GM12878 (cell line): ENCODE results near the gene CUZD1. TPM values are rescaled to one million over a fixed set of nuclear protein-coding genes. Genes with fewer than 3 reads are reported as not detected.

Experiments
- ATAC-seq: fragments of 200-7000 bp; cut with Tn5 transposase; 3 replicates; pipeline ENCODE4 v1.9.1; 2020; ENCODE audit warnings: mild to moderate bottlenecking, moderate library complexity
- BruUV-seq: library from RNA; stranded (reverse); fragments of 400-500 nt; replicated peaks from 2 replicates; lab custom pipeline; 2021; lab: Mats Ljungman, UMichigan
- CTCF ChIA-PET: fragments of 300-600 bp; sonication (Branson Sonifier 250); formaldehyde crosslinking; extraction: SDS; loops from one replicate; lab custom pipeline; 2021; ENCODE audit warnings: inconsistent platforms; lab: Yijun Ruan, JAX
- POLR2A ChIA-PET: fragments of 350-600 bp; formaldehyde crosslinking; extraction: SDS; loops from one replicate; lab custom pipeline; 2021; ENCODE audit warnings: inconsistent platforms; lab: Charles Lee
- RAD21 ChIA-PET: fragments of 300-600 bp; sonication (Branson Sonifier 250); formaldehyde crosslinking; loops from one replicate; lab custom pipeline; 2023; ENCODE audit warnings: antibody characterized with exemption; ENCODE audit not compliant: unreplicated experiment; lab: Charles Lee
- SMC1A ChIA-PET: fragments of 300-600 bp; sonication (Branson Sonifier 250); formaldehyde crosslinking; loops from one replicate; lab custom pipeline; 2023; ENCODE audit not compliant: unreplicated experiment, uncharacterized antibody; lab: Charles Lee
- DNase-seq: peaks from one replicate; pipeline ENCODE4 v3.0.0-alpha.2; 2011; ENCODE audit warnings: low read depth, low spot score
- FAIRE-seq: peaks from 3 replicates; lab custom pipeline; 2011; peaks lifted over from hg19 to GRCh38; lab: Jason Lieb, UNC
- H2AFZ ChIP-seq: 2 replicates; pipeline ENCODE4 v1.6.0; 2011; ENCODE audit warnings: low read depth, low read length, control low read depth; ENCODE audit not compliant: control insufficient read depth
- H3K27ac ChIP-seq: 2 replicates; pipeline ENCODE4 v1.5.1; 2011; ENCODE audit warnings: control low read depth; ENCODE audit not compliant: control insufficient read depth, insufficient read depth
- H3K27me3 ChIP-seq, 2 experiments: replicated peaks in 1 of 2; 2 replicates each; pipeline versions ENCODE4 v1.6.0 to v1.6.1; 2011; ENCODE audit warnings: low read length in 1 of 2; ENCODE audit not compliant: control insufficient read depth in 2 of 2, insufficient read depth in 2 of 2
- H3K36me3 ChIP-seq, 2 experiments: 2 replicates each; pipeline ENCODE4 v1.5.1; 2011; ENCODE audit warnings: low read length in 1 of 2; ENCODE audit not compliant: control insufficient read depth in 2 of 2, insufficient read depth in 2 of 2
- H3K4me1 ChIP-seq: 2 replicates; pipeline ENCODE4 v1.6.1; 2011; ENCODE audit warnings: mild to moderate bottlenecking, low read length, moderate library complexity, mixed read lengths; ENCODE audit not compliant: control insufficient read depth, insufficient read depth
- H3K4me2 ChIP-seq: 2 replicates; pipeline ENCODE4 v1.6.0; 2011; ENCODE audit warnings: control low read depth; ENCODE audit not compliant: control insufficient read depth, insufficient read depth
- H3K4me3 ChIP-seq: fragments of 200-600 bp; sonication (generic); 2 replicates; pipeline ENCODE4 v1.5.1; 2016
- H3K79me2 ChIP-seq: 2 replicates; pipeline ENCODE4 v1.6.0; 2011; ENCODE audit warnings: low read length; ENCODE audit not compliant: control insufficient read depth, insufficient read depth
- H3K9ac ChIP-seq: 2 replicates; pipeline ENCODE4 v1.8.0; 2011; ENCODE audit warnings: low read length, control low read depth, mixed read lengths; ENCODE audit not compliant: control insufficient read depth, insufficient read depth
- H3K9me3 ChIP-seq: replicated peaks from 3 replicates; pipeline ENCODE4 v1.5.1; 2011; ENCODE audit warnings: mild to moderate bottlenecking, low read length; ENCODE audit not compliant: control insufficient read depth, insufficient read depth
- H4K20me1 ChIP-seq: 2 replicates; pipeline ENCODE4 v1.6.0; 2011; ENCODE audit not compliant: control insufficient read depth, insufficient read depth
- BRCA1 ChIP-seq: IDR thresholded peaks from 2 replicates; pipeline ENCODE4 v1.6.1; 2011; ENCODE audit warnings: low read depth, low read length, improper control_type of control experiment
- CBX5 ChIP-seq: sonication (generic); IDR thresholded peaks from 2 replicates; pipeline ENCODE4 v1.6.1; 2016; ENCODE audit warnings: low read depth, moderate library complexity, mild to moderate bottlenecking, inconsistent platforms
- CHD1 ChIP-seq: IDR thresholded peaks from 2 replicates; pipeline ENCODE4 v1.6.1; 2012; ENCODE audit warnings: low read depth, low read length, improper control_type of control experiment
- CREB1 ChIP-seq: IDR thresholded peaks from 2 replicates; pipeline ENCODE4 v1.6.1; 2012; ENCODE audit warnings: low read depth, mild to moderate bottlenecking, inconsistent platforms
- EGR1 ChIP-seq, 2 experiments: IDR thresholded peaks; 1 replicate in 1 of 2; 2 replicates in 1 of 2; pipeline ENCODE4 v1.6.1; 2011 to 2012; ENCODE audit warnings: low read depth in 2 of 2, low read length in 2 of 2, borderline replicate concordance in 1 of 2, mild to moderate bottlenecking in 1 of 2, moderate library complexity in 1 of 2
- ELK1 ChIP-seq: IDR thresholded peaks from 2 replicates; pipeline ENCODE4 v1.6.1; 2012; ENCODE audit warnings: low read depth, low read length, improper control_type of control experiment
- GABPA ChIP-seq: IDR thresholded peaks from 2 replicates; pipeline ENCODE4 v1.6.1; 2014; ENCODE audit warnings: antibody characterized with exemption, low read depth, mild to moderate bottlenecking, inconsistent platforms
- HCFC1 ChIP-seq: fragments of 150-350 bp; IDR thresholded peaks from 2 replicates; pipeline ENCODE4 v1.6.1; 2014; ENCODE audit warnings: low read length
- HDAC6 ChIP-seq: fragments of 200-600 bp; sonication (generic); IDR thresholded peaks from one replicate; pipeline ENCODE4 v1.8.0; 2017; ENCODE audit warnings: antibody characterized with exemption; ENCODE audit not compliant: unreplicated experiment
- IRF3 ChIP-seq: fragments of 450-650 bp; IDR thresholded peaks from 2 replicates; pipeline ENCODE4 v1.6.1; 2014; ENCODE audit warnings: mild to moderate bottlenecking
- IRF4 ChIP-seq: IDR thresholded peaks from 2 replicates; pipeline ENCODE4 v1.6.1; 2011; ENCODE audit warnings: low read depth, low read length
- JUND ChIP-seq: IDR thresholded peaks from 2 replicates; pipeline ENCODE4 v1.6.1; 2012; ENCODE audit warnings: low read depth, mild to moderate bottlenecking, low read length, improper control_type of control experiment, moderate library complexity
- NBN ChIP-seq: fragments of 450-650 bp; IDR thresholded peaks from 2 replicates; pipeline ENCODE4 v1.6.1; 2016
- NFXL1 ChIP-seq: fragments of 450-650 bp; IDR thresholded peaks from 2 replicates; pipeline ENCODE4 v1.6.1; 2017; ENCODE audit warnings: antibody characterized with exemption, mild to moderate bottlenecking, borderline replicate concordance
- RB1 ChIP-seq: fragments of 450-650 bp; formaldehyde crosslinking; IDR thresholded peaks from 2 replicates; pipeline ENCODE4 v1.6.1; 2017; ENCODE audit warnings: mild to moderate bottlenecking, borderline replicate concordance
- SIX5 ChIP-seq: IDR thresholded peaks from 2 replicates; pipeline ENCODE4 v1.6.1; 2011; ENCODE audit warnings: mild to moderate bottlenecking, low read depth, low read length, moderate library complexity; ENCODE audit not compliant: severe bottlenecking
- SKIL ChIP-seq: fragments of 450-650 bp; IDR thresholded peaks from 2 replicates; pipeline ENCODE4 v1.6.1; 2017; ENCODE audit warnings: mild to moderate bottlenecking, low read depth, inconsistent platforms; ENCODE audit not compliant: poor library complexity, severe bottlenecking
- ZNF217 ChIP-seq: fragments of 450-650 bp; IDR thresholded peaks from 2 replicates; pipeline ENCODE4 v1.6.1; 2017; ENCODE audit warnings: antibody characterized with exemption, mild to moderate bottlenecking
- WGBS: methylation state at CpG from one replicate; pipeline ENCODE4 v1.1.6; 2016; ENCODE audit warnings: low lambda C conversion rate; ENCODE audit not compliant: insufficient replicate concordance, insufficient coverage; ENCODE audit errors: missing lambda C conversion rate; 5-methylcytosine and 5-hydroxymethylcytosine counted together
- in situ Hi-C: fragments of 300-500 bp; cut with MboI; formaldehyde crosslinking; loops from 9 replicates; pipeline ENCODE4 v1.14.3; 2018; ENCODE audit warnings: mixed read lengths
- intact Hi-C: fragments of 100-400 bp; cut with micrococcal nuclease; formaldehyde crosslinking; loops from one replicate; pipeline ENCODE4 v1.14.2; 2022; ENCODE audit not compliant: unreplicated experiment
- polyA plus RNA-seq, 11 experiments: library from polyadenylated mRNA; depleted of rRNA in 4 of 11; unstranded in 6 of 11; stranded (reverse) in 5 of 11; fragments of >200 nt; fragmentation: Nextera tagmentation in 4 of 11; fragmentation: Illumina TruSeq in 1 of 11; extraction: Ambion mirVana in 4 of 11; extraction: Trizol in 1 of 11; gene quantifications; 1 replicate in 1 of 11; 2 replicates in 10 of 11; pipeline versions ENCODE4 v1.2.1 to v1.2.3, GENCODE V29; 2011 to 2016; ENCODE audit warnings: inconsistent platforms in 2 of 11, missing spikeins in 2 of 11, low read depth in 1 of 11
- total RNA-seq, 4 experiments: library from RNA; depleted of rRNA in 3 of 4; stranded (reverse); fragments of >200 nt in 3 of 4; fragmentation: Illumina TruSeq in 1 of 4; extraction: Trizol in 1 of 4; gene quantifications; 2 replicates each; pipeline versions ENCODE4 v1.2.1 to v1.2.3, GENCODE V29; 2013 to 2021

The CUZD1 gene
- total and polyA plus RNA-seq, 10 of the 15 experiments (the other 5 are each of a cell fraction or from before 2014, with no cell fraction given) = 0.66 to 2.3 (median 1.5) TPM

- Histone ChIP-seq H3K27ac (no peak overlapping the region), H4K20me1 (no peaks in the 10 kb centered on the region), H2AFZ (no peak overlapping the region), H3K36me3 (no peaks in the 10 kb centered on the region), H3K4me3 (no peak overlapping the region), H3K9me3 (no peaks in the 10 kb centered on the region; the same call in 2 of the 3 replicates), H3K79me2 (peaks cover 31% of the 10 kb centered on the region), H3K27me3 (no peaks in the 10 kb centered on the region), H3K4me1 (no peaks in the 10 kb centered on the region; the same call in 1 of the 2 replicates), H3K9ac (no peak overlapping the region), H3K4me2 (no peak overlapping the region)
- TF ChIP-seq NFXL1 (no peak), IRF4 (no peak), CBX5 (no peak), RB1 (no peak), JUND (no peak), IRF3 (no peak), SKIL (no peak), HCFC1 (no peak), ZNF217 (no peak), EGR1 (IDR thresholded peaks at IDR 0.05; ENCODE audit: borderline replicate concordance in 1 of 2, low read depth in 2 of 2, low read length in 2 of 2) (no peak), NBN (no peak), CREB1 (no peak), ELK1 (no peak), SIX5 (no peak), BRCA1 (no peak), GABPA (no peak), HDAC6 (no peak), CHD1 (no peak)
- in situ Hi-C loops = no loop called here
- intact Hi-C loops = loop anchor here (5.0 kb wide), 1 partner anchor 76 kb away; the partner anchor contains the start of gene C10orf88
- ATAC-seq (no peak), FAIRE-seq (no peak), DNase-seq (no peak)
- BruUV-seq = no TSS peak
- SMC1A ChIA-PET = interaction anchor here (0.7 to 1.3 kb wide), 2 partner anchors 14 to 16 kb away, joined by 3 to 5 read pairs; no protein-coding TSS in a partner anchor
- POLR2A ChIA-PET = no interaction called here
- WGBS = 100% methylated on average over 1 of the region's 1 CpG
- CTCF ChIA-PET = no interaction called here
- RAD21 ChIA-PET = no interaction called here
Observed at GRCh38 chr10:122876467-122876855, 30.8 kb upstream of the CUZD1 start.
